ENCODE measurements around the gene ARHGAP12.

Gene ARHGAP12

GRCh38 chr10:31942892-31943291 lies 14.3 kb upstream of the ARHGAP12 start:
- no peak overlapping the region for H3K4me2 ChIP-seq (ENCODE audit: low read length)
- H3K27me3 ChIP-seq (ENCODE audit: control insufficient read depth, low read length): no peaks in the 10 kb centered on the region
- H3K79me2 ChIP-seq (ENCODE audit: control insufficient read depth, low read length): no peaks in the 10 kb centered on the region
- H3K9me3 ChIP-seq (ENCODE audit: control insufficient read depth, insufficient read depth, low read length): no peaks in the 10 kb centered on the region
- no peaks in the 10 kb centered on the region for H3F3A ChIP-seq (ENCODE audit: control insufficient read depth, insufficient read depth)
- no peak overlapping the region for H3K27ac ChIP-seq (ENCODE audit: low read depth, low read length)
- H3K36me3 ChIP-seq (ENCODE audit: control insufficient read depth, low read length): no peaks in the 10 kb centered on the region
- no peaks in the 10 kb centered on the region for H3K9me2 ChIP-seq (replicated peaks; ENCODE audit: control insufficient read depth, low read length)
- H4K20me1 ChIP-seq (ENCODE audit: control insufficient read depth, insufficient read depth, low read depth, low read length): no peaks in the 10 kb centered on the region
- peaks cover 28% of the 10 kb centered on the region for H3K4me1 ChIP-seq (ENCODE audit: control insufficient read depth, low read length)
- no peak for TF ChIP-seq EZH2phosphoT487 (IDR thresholded peaks at IDR 0.05; ENCODE audit: borderline replicate concordance, low read length)
- TF ChIP-seq CTCF (IDR thresholded peaks at IDR 0.05; ENCODE audit: low read depth, low read length, poor library complexity, severe bottlenecking): no peak
- H3K4me3 ChIP-seq (ENCODE audit: low read length): no peak overlapping the region

- Histone ChIP-seq H3K27me3 (ENCODE audit: control insufficient read depth, low read length) (no peaks in the 10 kb centered on the region), H3K9me3 (ENCODE audit: control insufficient read depth, insufficient read depth, low read length) (no peaks in the 10 kb centered on the region), H4K20me1 (ENCODE audit: control insufficient read depth, insufficient read depth, low read depth, low read length) (no peaks in the 10 kb centered on the region), H3K4me3 (ENCODE audit: low read length) (no peak overlapping the region), H3K79me2 (ENCODE audit: control insufficient read depth, low read length) (no peaks in the 10 kb centered on the region), H3K27ac (ENCODE audit: low read depth, low read length) (no peak overlapping the region), H3K4me2 (ENCODE audit: low read length) (no peak overlapping the region), H3K36me3 (ENCODE audit: control insufficient read depth, low read length) (no peaks in the 10 kb centered on the region), H3F3A (ENCODE audit: control insufficient read depth, insufficient read depth) (no peaks in the 10 kb centered on the region), H3K9me2 (replicated peaks; ENCODE audit: control insufficient read depth, low read length) (no peaks in the 10 kb centered on the region), H3K4me1 (ENCODE audit: control insufficient read depth, low read length) (peaks cover 28% of the 10 kb centered on the region)
- no peak for TF ChIP-seq CTCF (IDR thresholded peaks at IDR 0.05; ENCODE audit: low read depth, low read length, poor library complexity, severe bottlenecking)
These were observed 13.8 kb upstream of the ARHGAP12 start for GRCh38 chr10:31942435-31942834.

GRCh38 chr10:31940839-31941653 lies 12.4 kb upstream of the ARHGAP12 start:
- no peaks in the 10 kb centered on the region for H4K20me1 ChIP-seq (ENCODE audit: control insufficient read depth, insufficient read depth, low read depth, low read length)
- no peak overlapping the region for H3K27ac ChIP-seq (ENCODE audit: low read depth, low read length)
- no peaks in the 10 kb centered on the region for H3K9me3 ChIP-seq (ENCODE audit: control insufficient read depth, insufficient read depth, low read length)
- TF ChIP-seq EZH2phosphoT487 (IDR thresholded peaks at IDR 0.05; ENCODE audit: borderline replicate concordance, low read length) (no peak), CTCF (IDR thresholded peaks at IDR 0.05; ENCODE audit: low read depth, low read length, poor library complexity, severe bottlenecking) (no peak)
- peak overlapping the region; percentile 38 for H3K4me2 ChIP-seq (ENCODE audit: low read length)
- peak overlapping the region; percentile 29; the same call in 1 of the 2 replicates for H3K4me3 ChIP-seq (ENCODE audit: low read length)
- H3K79me2 ChIP-seq (ENCODE audit: control insufficient read depth, low read length): no peaks in the 10 kb centered on the region
- H3K4me1 ChIP-seq (ENCODE audit: control insufficient read depth, low read length): peaks cover 28% of the 10 kb centered on the region
- no peaks in the 10 kb centered on the region for H3K27me3 ChIP-seq (ENCODE audit: control insufficient read depth, low read length)
- H3K36me3 ChIP-seq (ENCODE audit: control insufficient read depth, low read length): no peaks in the 10 kb centered on the region
- 0 out of 2 replicates have a peak, but pooled peaks cover 2% of the 10 kb centered on the region for H3F3A ChIP-seq (ENCODE audit: control insufficient read depth, insufficient read depth)
- H3K9me2 ChIP-seq (replicated peaks; ENCODE audit: control insufficient read depth, low read length): no peaks in the 10 kb centered on the region
